ENCODE data around the gene TAMALIN.

GRCh38 chr12:51976376-51977160 is 30.2 kb upstream of the TAMALIN start:
- TF ChIP-seq CTCF (IDR thresholded peaks at IDR 0.05; ENCODE audit: low read depth, low read length, poor library complexity, severe bottlenecking) (no peak), EZH2phosphoT487 (IDR thresholded peaks at IDR 0.05; ENCODE audit: borderline replicate concordance, low read length) (no peak)

Data from DOHH2 (cell line).